Measurements from ENCODE around the gene CDNF.

CDNF gene

DNA sequence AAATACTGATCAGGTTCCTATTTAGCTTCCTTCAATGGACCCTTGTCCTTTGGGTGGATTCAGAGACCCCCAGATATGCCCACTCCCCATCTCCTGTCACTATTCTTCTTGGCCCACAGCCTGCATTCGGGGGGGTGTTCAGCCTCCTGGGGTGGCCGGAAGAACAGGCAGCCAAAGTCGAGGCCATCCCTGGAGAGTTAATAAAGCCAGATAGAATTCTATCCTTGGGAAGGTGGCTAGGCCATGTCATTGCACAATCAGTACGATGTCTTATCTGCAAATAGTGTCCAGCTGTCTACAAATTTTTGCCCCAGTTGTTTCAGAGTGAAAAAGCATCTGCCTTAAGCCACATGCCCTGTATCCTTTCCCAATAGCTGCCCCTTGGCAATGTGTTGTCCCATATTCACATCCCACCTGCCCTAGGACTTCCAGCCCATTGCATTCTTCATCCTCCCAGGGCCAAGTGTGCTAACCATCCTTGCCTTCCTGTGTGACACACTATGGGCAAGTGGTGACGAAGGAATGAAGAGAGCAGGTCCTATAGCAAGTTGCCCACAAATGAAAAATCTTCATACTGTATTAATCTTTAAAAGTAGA, 53.3 kb downstream of the CDNF start:
- DNase-seq: no peak

DNA sequence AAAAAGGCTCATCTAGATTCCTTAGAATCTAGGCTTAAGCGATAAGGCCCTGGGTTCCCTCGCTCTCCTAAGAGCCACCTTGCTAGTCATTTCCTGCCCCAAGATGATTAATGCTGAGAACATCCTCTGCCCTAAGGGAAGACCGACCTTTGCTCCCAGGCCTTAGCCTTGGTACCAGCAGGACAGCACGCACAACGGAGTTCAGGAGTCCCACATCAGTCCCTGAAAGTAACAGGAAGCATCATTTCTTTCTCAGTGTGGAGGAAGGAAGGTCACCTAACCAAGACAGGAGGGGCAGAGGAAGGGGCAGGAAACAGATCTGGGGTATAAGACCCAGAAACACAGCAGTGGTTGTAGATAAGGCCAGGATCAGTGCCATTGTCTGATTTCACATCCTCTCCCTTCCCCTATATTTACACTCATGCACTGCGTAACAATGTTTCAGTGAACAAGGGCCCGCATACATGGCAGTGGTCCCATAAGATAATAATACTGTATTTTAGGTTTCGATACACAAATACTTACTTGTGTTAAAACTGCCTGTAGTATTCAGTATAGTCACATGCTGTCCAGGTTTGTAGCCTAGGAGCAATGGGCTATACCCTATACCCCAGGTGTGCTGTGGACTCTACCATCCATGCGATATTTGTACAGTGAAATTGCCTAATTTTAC, 55.0 kb downstream of the CDNF start:
- DNase-seq: no peak

DNA sequence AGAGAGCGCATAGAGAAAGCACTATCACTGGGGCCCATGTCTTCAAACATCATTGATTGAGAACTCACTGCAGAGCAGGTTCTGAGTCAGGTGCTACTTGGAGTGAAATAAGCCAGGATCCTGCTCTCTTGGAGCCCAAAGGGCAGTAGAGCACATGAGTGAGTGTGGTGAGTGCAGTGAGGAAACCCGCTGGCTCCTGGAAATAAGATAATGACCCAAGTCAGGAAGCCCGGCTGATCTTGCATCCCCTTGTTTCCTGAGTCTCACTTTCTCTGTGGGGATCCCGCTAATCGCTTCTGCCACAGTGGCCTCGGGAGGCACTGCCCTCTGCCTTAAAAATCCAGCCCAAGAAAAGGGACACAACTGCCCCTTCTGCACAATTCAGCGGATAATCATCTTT, 56.1 kb downstream of the CDNF start:
- no peak for DNase-seq

DNA sequence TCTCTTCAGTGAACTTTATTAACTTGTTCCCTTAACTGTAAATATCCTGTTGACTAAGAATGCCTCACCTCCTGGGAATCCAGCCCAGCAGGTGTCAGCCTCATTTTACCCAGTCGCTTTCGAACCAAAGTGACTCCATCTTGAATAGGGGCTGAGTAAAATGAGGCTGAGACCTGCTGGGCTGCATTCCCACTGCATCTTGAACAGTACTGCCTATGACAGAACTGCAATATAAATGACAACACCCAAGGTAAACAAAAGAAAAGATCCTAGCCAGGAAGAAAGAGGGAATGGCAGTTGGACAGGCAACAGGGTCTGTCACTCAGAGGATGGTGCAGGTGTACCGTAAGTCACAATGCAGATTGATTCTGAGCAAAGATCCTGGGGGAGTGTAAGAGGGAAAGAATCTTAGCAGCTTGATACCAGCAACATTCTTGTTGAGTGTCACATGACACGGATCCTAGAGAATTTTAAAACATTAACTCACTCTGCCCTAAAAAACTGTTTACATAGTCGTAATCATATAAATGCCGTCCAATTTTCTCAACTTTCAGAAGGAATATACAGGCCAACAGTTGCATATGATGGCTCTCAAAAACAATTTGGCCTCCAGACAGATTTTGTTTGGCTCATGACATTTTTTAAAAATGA, 58.7 kb downstream of the CDNF start:
- no peak for DNase-seq

DNA sequence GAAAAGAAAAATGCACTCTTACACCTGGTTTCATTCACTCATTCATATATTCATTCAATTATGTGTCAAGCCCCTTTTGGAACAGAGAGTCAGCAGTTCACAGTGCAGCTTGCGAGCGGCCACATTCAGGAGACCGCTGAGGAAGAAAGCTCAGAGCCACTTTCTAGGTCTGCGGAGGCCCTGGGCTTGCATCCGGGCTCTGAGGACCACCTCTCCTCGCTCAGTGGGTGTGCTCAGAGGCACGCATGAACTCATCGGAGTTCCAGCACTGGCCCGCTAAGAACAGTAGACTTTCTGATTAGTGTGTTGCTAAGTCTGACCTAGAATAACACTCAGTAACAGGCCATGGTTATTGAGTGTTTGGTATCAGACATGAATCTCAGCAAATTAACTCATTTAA, 61.3 kb downstream of the CDNF start:
- no peak for DNase-seq

DNA sequence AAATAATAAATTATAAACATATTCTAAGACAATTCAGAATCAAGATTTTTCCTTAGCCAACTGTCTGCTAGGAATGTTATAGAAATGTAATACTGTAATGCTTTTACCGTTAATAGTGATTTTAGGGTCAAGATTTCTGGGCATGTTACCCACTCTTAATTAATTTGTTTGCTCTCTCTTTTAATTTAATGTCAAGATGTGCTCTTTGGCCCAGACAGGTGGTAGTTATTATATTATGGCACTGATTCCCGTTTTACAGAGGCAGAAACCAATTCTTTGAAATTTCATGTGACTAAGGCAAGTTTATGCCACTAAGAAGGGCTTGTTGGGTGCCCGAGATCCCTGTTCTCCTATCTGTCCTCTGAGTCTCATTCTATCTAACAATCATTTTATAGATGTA, 62.2 kb downstream of the CDNF start:
- DNase-seq: no peak

DNA sequence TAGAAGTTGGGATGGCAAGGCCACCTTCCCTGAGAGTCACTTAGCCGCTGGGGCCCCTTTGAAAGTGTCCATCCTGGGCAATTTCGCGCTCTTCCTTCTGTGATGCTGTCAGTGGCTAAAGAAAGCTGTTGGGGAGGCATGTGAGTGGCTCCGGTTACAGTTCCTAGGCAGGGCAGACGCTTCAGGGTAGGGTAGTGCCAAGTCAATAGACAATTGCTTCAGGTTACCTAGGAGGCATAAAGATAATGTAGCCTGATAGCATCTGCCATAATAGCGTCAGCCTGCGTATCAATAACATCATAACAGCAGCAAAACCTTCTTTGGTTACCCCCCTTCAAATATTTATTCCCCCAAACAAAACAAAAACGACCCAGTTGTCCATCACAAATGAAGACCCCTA, 63.0 kb downstream of the CDNF start, which contains the start of gene FAM107B:
Gene FAM107B (minus strand): TSS at position 101 of the 400 bp plus-strand sequence. CDS start 234 bp downstream, outside the sequence.
- no peak for DNase-seq

DNA sequence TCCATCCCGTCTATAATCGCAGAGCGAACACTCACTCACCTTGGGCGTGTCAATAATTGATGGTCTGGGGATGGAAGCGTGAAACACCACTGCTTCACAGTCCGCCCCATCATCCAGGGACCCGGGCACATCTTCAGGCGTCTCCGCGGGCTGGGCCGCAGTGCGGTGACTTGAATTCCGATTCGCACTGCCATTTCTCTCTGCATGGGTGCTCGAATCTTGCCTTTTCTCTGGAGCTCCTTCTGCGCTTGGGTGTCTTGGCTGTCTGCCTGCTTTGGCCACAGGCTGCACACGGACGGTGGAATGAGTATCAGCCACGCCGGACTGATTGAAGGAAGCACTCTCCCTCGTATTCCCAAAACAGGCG, 63.6 kb downstream of the CDNF start:
- no peak for DNase-seq

DNA sequence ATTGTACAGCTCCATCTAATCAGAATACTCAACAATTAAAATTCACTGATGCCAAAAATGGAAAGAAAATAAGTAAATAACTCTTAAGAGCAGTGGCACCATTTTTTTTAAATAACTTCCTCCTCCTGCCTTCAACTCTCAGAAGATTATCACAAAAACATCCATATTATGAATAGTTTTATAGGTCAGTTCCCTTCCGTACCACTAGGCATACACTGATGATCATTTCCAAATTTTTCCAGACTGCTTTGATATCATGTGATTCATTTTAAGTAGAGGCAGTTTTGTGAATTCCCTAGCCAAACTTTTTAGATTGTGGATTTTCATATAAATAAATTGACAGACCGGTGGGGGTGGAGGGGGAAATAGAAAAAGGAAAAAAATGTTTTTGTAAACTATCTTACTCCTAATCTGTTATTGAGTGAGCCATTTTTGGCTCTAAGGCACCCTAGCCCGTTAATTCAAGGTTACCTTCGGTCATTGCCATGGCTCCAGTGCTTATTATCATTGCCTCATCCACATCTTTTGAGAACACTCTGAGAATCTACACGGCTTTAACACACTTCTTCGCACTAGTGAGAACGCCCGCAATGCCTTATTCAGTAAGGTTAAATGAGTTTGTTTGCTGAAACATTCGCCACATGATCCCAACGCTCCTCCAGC, 64.2 kb downstream of the CDNF start:
- no peak for DNase-seq

DNA sequence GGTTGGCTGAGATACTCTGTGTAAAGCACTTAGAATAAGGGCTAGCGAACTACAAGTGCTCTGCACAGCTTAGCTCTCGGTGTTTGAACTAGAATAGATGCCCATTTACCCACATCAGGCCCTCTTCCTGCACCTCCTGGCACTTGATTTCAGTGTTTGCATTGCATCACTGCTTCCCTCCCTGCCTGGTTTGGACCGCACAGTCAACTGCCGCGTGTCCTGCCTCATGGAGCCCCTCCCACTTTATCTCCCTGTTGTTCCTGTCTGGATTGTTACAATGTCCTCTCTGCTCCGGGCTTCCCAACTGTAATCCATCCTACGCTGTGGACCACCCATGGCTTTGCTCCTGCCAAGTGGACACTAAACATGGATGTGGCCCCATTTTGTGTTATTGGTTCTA, 65.4 kb downstream of the CDNF start:
- no peak for DNase-seq

DNA sequence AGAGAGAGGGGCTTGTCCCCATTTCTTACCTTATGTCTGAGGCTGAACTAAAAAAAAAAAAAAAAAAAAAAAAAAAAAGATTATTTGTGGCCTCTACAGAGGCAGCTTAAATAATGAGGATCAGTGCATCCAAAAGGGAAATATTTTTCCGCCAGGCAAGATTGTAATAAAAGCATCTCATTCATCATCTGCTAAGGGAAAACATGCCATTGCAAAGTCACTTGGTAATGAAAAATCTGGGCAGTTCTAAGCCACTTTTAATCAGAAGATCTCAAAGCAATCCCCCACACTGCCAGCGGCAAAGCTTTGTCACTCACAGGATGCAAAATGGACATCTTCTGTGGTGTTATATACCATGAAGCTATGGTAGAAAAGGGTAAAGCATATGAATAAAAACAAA, 66.9 kb downstream of the CDNF start:
- no peak for DNase-seq
